Lung (tissue), 16 donors: Measurements from ENCODE around the gene CD7. TPM values are rescaled to one million over a fixed set of nuclear protein-coding genes. Genes with fewer than 3 reads are reported as not detected.

Source experiments
- ATAC-seq: fragments of 200-7000 bp; cut with Tn5 transposase; one replicate; pipeline ENCODE4 v1.9.1; 2020; ENCODE audit warnings: moderate number of reproducible peaks; ENCODE audit not compliant: insufficient read depth, low FRiP score
- DNase-seq, 3 donors: peaks; one replicate each; pipeline ENCODE4 v3.0.0-alpha.2; 2013 to 2017
- H3K27ac ChIP-seq, 2 donors: one replicate each; pipeline ENCODE4 v1.5.1; 2013; ENCODE audit warnings: mild to moderate bottlenecking in 2 of 2, moderate library complexity in 2 of 2, control low read depth in 1 of 2, inconsistent platforms in 1 of 2, low read depth in 1 of 2, low read length in 1 of 2
- H3K27me3 ChIP-seq, 3 donors: one replicate each; pipeline ENCODE4 v1.5.1; 2013; ENCODE audit warnings: low read length in 2 of 3; ENCODE audit not compliant: control insufficient read depth in 3 of 3, insufficient read depth in 3 of 3
- H3K36me3 ChIP-seq, 4 donors: one replicate each; pipeline ENCODE4 v1.5.1; 2013; ENCODE audit warnings: low read length in 4 of 4, mild to moderate bottlenecking in 1 of 4, moderate library complexity in 1 of 4; ENCODE audit not compliant: control insufficient read depth in 4 of 4, insufficient read depth in 4 of 4
- H3K4me1 ChIP-seq, 5 donors: one replicate each; pipeline ENCODE4 v1.5.1; 2013; ENCODE audit warnings: low read length in 5 of 5, mild to moderate bottlenecking in 2 of 5, moderate library complexity in 1 of 5; ENCODE audit not compliant: control insufficient read depth in 5 of 5, insufficient read depth in 5 of 5
- H3K4me3 ChIP-seq: one replicate; pipeline ENCODE4 v1.5.1; 2013; ENCODE audit warnings: mild to moderate bottlenecking, control low read depth, moderate library complexity
- H3K9ac ChIP-seq, 2 donors: one replicate each; pipeline ENCODE4 v1.5.1; 2013; ENCODE audit warnings: low read length in 2 of 2, control low read depth in 1 of 2; ENCODE audit not compliant: insufficient read depth in 1 of 2
- H3K9me3 ChIP-seq, 4 donors: one replicate each; pipeline ENCODE4 v1.5.1; 2013; ENCODE audit warnings: low read length in 3 of 4, mild to moderate bottlenecking in 1 of 4, moderate library complexity in 1 of 4; ENCODE audit not compliant: control insufficient read depth in 4 of 4, insufficient read depth in 3 of 4
- CTCF ChIP-seq: IDR thresholded peaks from 2 replicates; pipeline ENCODE4 v1.5.1; 2012; ENCODE audit warnings: mild to moderate bottlenecking; ENCODE audit errors: control extremely low read depth, extremely low read depth
- WGBS, 2 donors: extraction: QIAGEN DNeasy Blood & Tissue Kit; methylation state at CpG; one replicate each; pipeline ENCODE4 v1.1.7; 2013; 5-methylcytosine and 5-hydroxymethylcytosine counted together
- long read RNA-seq, 5 donors: transcript quantifications; one replicate each; lab custom pipeline, GENCODE V29; 2026
- polyA plus RNA-seq, 2 donors: library from polyadenylated mRNA; stranded (reverse); fragments of 200-250 nt; gene quantifications; one replicate each; pipeline ENCODE4 v1.2.1, GENCODE V29; 2013
- total RNA-seq, 2 donors: library from RNA; depleted of rRNA in 1 of 2; stranded (reverse); fragments of >200 nt in 1 of 2; gene quantifications; one replicate each; pipeline ENCODE4 v1.2.1, GENCODE V29; 2014 to 2021
- donor health status: control.
- donor health status: control.
- donor health status: Bipolar disorder and iron deficiency.
- donor health status: healthy.
- donor health status: DM: yes; HTN: yes; CAD: no.

CD7 gene
- 1 to 10 TPM; 2.3 to 7.0 TPM for total RNA-seq
- 10 to 100 TPM in 1 of 2 donors, 1 to 10 TPM in 1; 5.3 to 10.7 TPM for polyA plus RNA-seq
- long read RNA-seq, donor 1 = 0 reads
- long read RNA-seq, donor 2, partial matches to known transcripts = 0 of 1 reads
- long read RNA-seq, donor 2, other reads (novel, unspliced or antisense) = 0 of 1 reads
- long read RNA-seq, donor 3 = 0 reads
- long read RNA-seq, donor 4 = 0 reads
- long read RNA-seq, donor 5, partial matches to known transcripts = 0 of 1 reads
- long read RNA-seq, donor 5, other reads (novel, unspliced or antisense) = 0 of 1 reads

- no peak for ATAC-seq
These were observed at the start of gene CD7 for GRCh38 chr17:82317394-82318168. CD7 (minus strand) TSS chr17:82317608; CDS start chr17:82317495, 113 bp downstream.

GRCh38 chr17:82366749-82367148, 49.3 kb upstream of the CD7 start:
- Histone ChIP-seq H3K4me3 (no peak overlapping the region), H3K27me3 (peaks cover 6 to 14% (median 13%) of the 10 kb centered on the region in 3 donors), H3K9me3 (peaks cover 0 to 2% (median 0%) of the 10 kb centered on the region in 4 donors), H3K4me1 (peaks cover 0 to 8% (median 5%) of the 10 kb centered on the region in 5 donors), H3K36me3 (no peaks in the 10 kb centered on the region), H3K9ac (no peak overlapping the region), H3K27ac (no peak overlapping the region)
- DNase-seq (no peak), ATAC-seq (no peak)
- no peak for TF ChIP-seq CTCF
- WGBS, 2 donors = 86 to 95% methylated on average over 7 of the region's 7 CpGs

More at GRCh38 chr17:82317394-82318168, at the start of gene CD7:
- TF ChIP-seq CTCF = no peak
- Histone ChIP-seq H3K27ac (no peak within 1 kb of the TSS), H3K4me1 (peaks cover 0 to 7% (median 3%) of the 10 kb centered on the region in 5 donors), H3K4me3 (no peak within 1 kb of the TSS), H3K36me3 (peaks cover 0 to 2% (median 0%) of the 10 kb centered on the region in 4 donors), H3K9me3 (no peaks in the 10 kb centered on the region), H3K9ac (no peak within 1 kb of the TSS), H3K27me3 (peaks cover 0 to 20% (median 0%) of the 10 kb centered on the region in 3 donors)
- WGBS, 2 donors = 78 to 85% methylated on average over 26 of the region's 26 CpGs
- DNase-seq = no peak

DNA sequence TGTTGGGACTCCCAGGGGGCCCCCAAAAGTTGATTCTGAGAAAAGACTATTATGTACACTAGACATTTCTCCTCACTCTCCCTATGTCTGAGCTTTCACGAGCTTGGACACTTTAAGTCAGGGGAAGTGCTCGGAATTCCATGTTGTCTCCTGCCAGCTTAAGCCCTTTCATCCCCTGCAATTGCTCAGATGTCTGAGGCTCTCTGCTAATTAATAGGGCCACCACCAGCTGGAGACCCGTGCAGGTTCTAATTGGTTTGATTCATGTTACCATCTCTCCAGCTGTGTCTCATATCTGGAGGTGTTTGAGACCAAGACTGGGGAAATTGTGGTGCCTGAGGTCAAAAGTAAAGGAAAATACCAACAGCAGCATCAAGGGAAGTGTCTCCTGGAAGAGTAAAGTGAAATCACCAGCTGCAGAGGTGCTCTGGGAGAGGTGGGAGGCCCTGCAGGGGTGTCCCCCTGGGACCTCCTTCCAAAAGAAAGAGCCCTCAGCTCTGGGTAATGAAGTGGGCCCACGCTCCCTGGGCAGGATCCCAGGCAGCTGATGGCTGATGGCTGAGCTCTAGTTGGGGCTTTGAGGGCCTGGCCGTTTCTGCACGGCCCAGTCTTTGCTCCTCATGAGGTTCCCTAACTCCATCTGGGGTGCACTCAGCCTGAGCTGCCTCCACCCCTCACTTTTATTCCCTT, 48.3 kb upstream of the CD7 start:
- no peak for TF ChIP-seq CTCF
- Histone ChIP-seq H3K9me3 (no peaks in the 10 kb centered on the region), H3K27ac (no peak overlapping the region), H3K9ac (no peak overlapping the region), H3K4me1 (peaks cover 0 to 5% (median 0%) of the 10 kb centered on the region in 5 donors), H3K36me3 (no peaks in the 10 kb centered on the region), H3K4me3 (no peak overlapping the region), H3K27me3 (peaks cover 0 to 10% (median 7%) of the 10 kb centered on the region in 3 donors)
- DNase-seq (no peak), ATAC-seq (no peak)
- 80 to 84% methylated on average over 6 of the region's 6 CpGs for WGBS, 2 donors
